ENCODE results near the gene KAT8. TPM values are rescaled to one million over a fixed set of nuclear protein-coding genes. Genes with fewer than 3 reads are reported as not detected.
A peak's percentile ranks its signal among the peaks of the same experiment; 100 is the strongest.

The KAT8 gene
- total and polyA plus RNA-seq, 9 of the 15 experiments (the other 6 are each of a cell fraction or from before 2014, with no cell fraction given), result 10.0 to 98.5 (median 76.4) TPM

GRCh38 chr16:31092330-31092729, 25.1 kb upstream of the KAT8 start:
- in situ Hi-C loops (cut with MboI), result no loop called here
- Histone ChIP-seq H3K9me3 (replicated peaks; ENCODE audit: control insufficient read depth, insufficient read depth, low read depth, low read length) (0 out of 2 replicates have a peak, but pooled peaks cover 4% of the 10 kb centered on the region), H3K9me1 (ENCODE audit: control insufficient read depth, insufficient read depth, low read length) (peaks cover 6% of the 10 kb centered on the region), H3K27me3 (ENCODE audit: control insufficient read depth in 2 of 2, insufficient read depth in 2 of 2, low read length in 2 of 2) (no peaks in the 10 kb centered on the region), H3K4me1 (replicated peaks in 1 of 2; ENCODE audit: control insufficient read depth in 2 of 2, insufficient read depth in 2 of 2, low read length in 2 of 2) (peaks cover 17 to 42% of the 10 kb centered on the region in 2 experiments; a peak in 4 of 5 replicates), H3K4me2 (ENCODE audit: insufficient read depth, low read length) (peak overlapping the region; percentile 83; the same call in 1 of the 2 replicates), H3K27ac (ENCODE audit: extremely low read depth, low read depth, low read length) (no peak overlapping the region), H2AFZ (ENCODE audit: low read depth, low read length) (no peak overlapping the region), H3K9ac (ENCODE audit: insufficient read depth in 1 of 2, low read depth in 2 of 2, low read length in 2 of 2) (peak overlapping the region in 1 of 2 experiments; percentile 66; a peak in 1 of 4 replicates), H3K4me3 (no peak overlapping the region), H3K79me2 (ENCODE audit: control insufficient read depth, insufficient read depth, low read length) (peaks cover 22% of the 10 kb centered on the region), H3K36me3 (ENCODE audit: control insufficient read depth, insufficient read depth, low read length) (peaks cover 33% of the 10 kb centered on the region; the same call in 2 of the 3 replicates), H4K20me1 (replicated peaks; ENCODE audit: control insufficient read depth, insufficient read depth, low read length) (peaks cover 8% of the 10 kb centered on the region; the same call in 1 of the 2 replicates)
- DNase-seq (ENCODE audit: extremely low read depth in 1 of 4, low spot score in 3 of 4) (no peak), ATAC-seq (no peak), FAIRE-seq (no peak)
- no peak for TF ChIP-seq HDAC1 (IDR thresholded peaks at IDR 0.05)
- no peak for TF ChIP-seq THRAP3 (IDR thresholded peaks at IDR 0.05; ENCODE audit: borderline replicate concordance)
- TF ChIP-seq FOSL1 (tag; conservative IDR thresholded peaks at IDR 0.05), result no peak
- TF ChIP-seq POLR2AphosphoS2 (IDR thresholded peaks at IDR 0.05; ENCODE audit: low read length), result no peak
- no peak for TF ChIP-seq ZNF280A (IDR thresholded peaks at IDR 0.05; ENCODE audit: low read depth, partially characterized antibody)
- CTCF ChIA-PET (ENCODE audit: low intra/inter-chr PET ratio), result interaction anchor here (0.6 kb wide), 1 partner anchor 19 kb away, joined by 3 read pairs; no protein-coding TSS in a partner anchor
- POLR2A ChIA-PET, result interaction anchor here (0.7 to 3.1 kb wide), 3 partner anchors 18 to 108 kb away, joined by 3 to 16 read pairs (median 4); partner anchors contain the start of genes HSD3B7, ZNF646 and ZNF668
- WGBS (ENCODE audit: insufficient coverage, low coverage, missing lambda C conversion rate), result 92% methylated on average over 5 of the region's 5 CpGs
- BruUV-seq (replicated peaks), result no TSS peak
- intact Hi-C loops (cut with micrococcal nuclease), result loop anchor here (10.0 kb wide), 1 partner anchor 138 kb away; the partner anchor contains the start of gene SETD1A
